Measurements from ENCODE around the gene ODAPH. TPM values are rescaled to one million over a fixed set of nuclear protein-coding genes. Genes with fewer than 3 reads are reported as not detected.
"Not testable (repeated sequence)": the region's sequence is repeated elsewhere in the genome, so short reads cannot be mapped to it uniquely, and the experiment has no call there.

Gene ODAPH, protein sequence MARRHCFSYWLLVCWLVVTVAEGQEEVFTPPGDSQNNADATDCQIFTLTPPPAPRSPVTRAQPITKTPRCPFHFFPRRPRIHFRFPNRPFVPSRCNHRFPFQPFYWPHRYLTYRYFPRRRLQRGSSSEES
- total RNA-seq (0.24 TPM in 1 of 2 replicates, not detected in the other), polyA plus RNA-seq (0.16 TPM in 1 of 2 replicates, not detected in the other)

DNA sequence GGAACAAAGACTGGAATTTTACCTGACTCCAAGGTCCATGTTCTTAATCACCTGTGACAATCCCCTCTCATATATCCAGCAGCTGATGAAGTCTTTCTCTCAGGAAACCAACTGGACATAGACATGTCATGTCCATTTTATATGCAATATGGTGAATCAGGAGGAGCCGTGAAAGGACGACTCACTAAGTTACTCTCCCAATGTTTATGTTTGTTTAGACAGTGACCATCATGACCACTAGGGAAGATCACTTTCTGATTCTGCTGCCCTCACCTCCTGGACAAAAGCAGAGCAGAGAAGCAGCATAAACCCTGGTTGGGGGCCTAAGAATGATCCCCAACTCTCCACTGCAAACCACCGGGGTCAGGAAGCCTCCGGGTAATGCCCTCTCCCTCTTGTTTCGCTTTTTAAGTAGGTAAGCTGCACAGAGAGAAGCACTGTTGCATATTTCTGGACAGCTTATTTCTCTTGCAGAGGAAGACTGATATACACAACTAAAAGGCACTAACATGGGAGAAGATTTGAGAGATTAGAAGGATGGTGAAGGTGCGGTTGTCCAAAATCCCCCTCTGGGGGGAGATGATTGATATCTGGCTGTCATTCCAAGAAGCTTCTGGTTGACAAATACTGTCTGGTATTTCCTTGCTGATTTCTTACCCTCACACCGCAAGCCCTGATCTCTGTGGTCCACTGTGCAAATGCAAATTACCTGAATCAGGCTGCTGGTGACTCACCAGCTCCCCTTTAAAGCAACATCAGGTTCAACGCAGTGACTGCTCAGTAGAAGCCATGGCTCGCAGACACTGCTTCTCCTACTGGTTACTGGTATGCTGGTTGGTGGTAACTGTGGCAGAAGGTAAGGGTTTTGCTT is at the start of gene ODAPH:
Gene ODAPH, plus strand, starts transcription at position 773 of the 871 bp plus-strand sequence. Its CDS starts 17 bp downstream, at position 790.
- Histone ChIP-seq H3K36me3 (no peaks in the 10 kb centered on the region), H3K27me3 (no peaks in the 10 kb centered on the region), H3K27ac (no peak within 1 kb of the TSS), H3K4me1 (ENCODE audit: low read depth) (no peaks in the 10 kb centered on the region), H3K9me3 (ENCODE audit: low read depth) (no peaks in the 10 kb centered on the region), H3K4me3 (no peak within 1 kb of the TSS)
- TF ChIP-seq, protein P1, sequence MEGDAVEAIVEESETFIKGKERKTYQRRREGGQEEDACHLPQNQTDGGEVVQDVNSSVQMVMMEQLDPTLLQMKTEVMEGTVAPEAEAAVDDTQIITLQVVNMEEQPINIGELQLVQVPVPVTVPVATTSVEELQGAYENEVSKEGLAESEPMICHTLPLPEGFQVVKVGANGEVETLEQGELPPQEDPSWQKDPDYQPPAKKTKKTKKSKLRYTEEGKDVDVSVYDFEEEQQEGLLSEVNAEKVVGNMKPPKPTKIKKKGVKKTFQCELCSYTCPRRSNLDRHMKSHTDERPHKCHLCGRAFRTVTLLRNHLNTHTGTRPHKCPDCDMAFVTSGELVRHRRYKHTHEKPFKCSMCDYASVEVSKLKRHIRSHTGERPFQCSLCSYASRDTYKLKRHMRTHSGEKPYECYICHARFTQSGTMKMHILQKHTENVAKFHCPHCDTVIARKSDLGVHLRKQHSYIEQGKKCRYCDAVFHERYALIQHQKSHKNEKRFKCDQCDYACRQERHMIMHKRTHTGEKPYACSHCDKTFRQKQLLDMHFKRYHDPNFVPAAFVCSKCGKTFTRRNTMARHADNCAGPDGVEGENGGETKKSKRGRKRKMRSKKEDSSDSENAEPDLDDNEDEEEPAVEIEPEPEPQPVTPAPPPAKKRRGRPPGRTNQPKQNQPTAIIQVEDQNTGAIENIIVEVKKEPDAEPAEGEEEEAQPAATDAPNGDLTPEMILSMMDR (IDR thresholded peaks at IDR 0.05; ENCODE audit: low read depth, low read length): no peak
- no peak for DNase-seq (ENCODE audit: low read depth in 1 of 2, low spot score in 1 of 2)

DNA sequence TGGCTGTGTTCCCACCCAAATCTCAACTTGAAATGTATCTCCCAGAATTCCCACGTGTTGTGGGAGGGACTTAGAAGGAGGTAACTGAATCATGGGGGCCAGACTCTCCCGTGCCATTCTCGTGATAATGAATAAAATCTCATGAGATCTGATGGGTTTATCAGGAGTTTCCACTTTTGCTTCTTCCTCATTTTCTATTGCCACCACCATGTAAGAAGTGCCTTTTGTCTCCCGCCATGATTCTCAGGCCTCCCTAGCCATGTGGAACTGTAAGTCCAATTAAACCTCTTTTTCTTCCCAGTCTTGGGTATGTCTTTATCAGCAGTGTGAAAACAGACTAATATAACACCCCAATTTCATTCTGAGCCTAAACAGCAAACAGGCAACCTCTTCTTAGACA is 46.3 kb upstream of the ODAPH start:
- peaks cover 17% of the 10 kb centered on the region for H3K4me1 ChIP-seq (ENCODE audit: low read depth)
- not testable (repeated sequence) for DNase-seq (ENCODE audit: low read depth in 1 of 2, low spot score in 1 of 2); H3K9me3 ChIP-seq (ENCODE audit: low read depth); H3K27ac ChIP-seq; H3K4me3 ChIP-seq; H3K27me3 ChIP-seq
- peaks cover 21% of the 10 kb centered on the region for H3K36me3 ChIP-seq

DNA sequence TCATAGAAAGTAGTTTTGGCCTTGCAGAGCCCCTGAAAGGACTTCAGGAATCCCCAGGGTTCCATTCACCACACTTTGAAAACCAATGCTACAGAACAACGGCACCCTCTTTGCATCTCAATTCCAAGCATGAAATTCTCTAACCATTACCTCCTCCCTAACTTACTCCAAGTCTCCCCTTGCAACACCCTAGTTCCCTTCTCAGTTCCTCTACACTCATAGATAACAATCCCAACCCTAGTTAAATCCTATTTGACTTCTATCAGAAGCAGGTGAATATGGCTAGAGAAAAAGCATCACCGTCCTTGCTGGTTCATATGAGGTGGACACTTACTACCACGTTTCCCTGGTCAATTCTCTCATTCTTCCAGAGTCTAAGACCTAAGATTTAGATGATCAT is 44.0 kb upstream of the ODAPH start:
- H3K9me3 ChIP-seq (ENCODE audit: low read depth): no peaks in the 10 kb centered on the region
- TF ChIP-seq, protein P1 (IDR thresholded peaks at IDR 0.05; ENCODE audit: low read depth, low read length): no peak
- H3K27ac ChIP-seq: peak overlapping the region; percentile 41
- DNase-seq (ENCODE audit: low read depth in 1 of 2, low spot score in 1 of 2): peak in 1 of 2 donors; percentile 2
- H3K36me3 ChIP-seq: peaks cover 17% of the 10 kb centered on the region
- H3K4me1 ChIP-seq (ENCODE audit: low read depth): peaks cover 23% of the 10 kb centered on the region
- no peak overlapping the region for H3K4me3 ChIP-seq
- H3K27me3 ChIP-seq: no peaks in the 10 kb centered on the region

DNA sequence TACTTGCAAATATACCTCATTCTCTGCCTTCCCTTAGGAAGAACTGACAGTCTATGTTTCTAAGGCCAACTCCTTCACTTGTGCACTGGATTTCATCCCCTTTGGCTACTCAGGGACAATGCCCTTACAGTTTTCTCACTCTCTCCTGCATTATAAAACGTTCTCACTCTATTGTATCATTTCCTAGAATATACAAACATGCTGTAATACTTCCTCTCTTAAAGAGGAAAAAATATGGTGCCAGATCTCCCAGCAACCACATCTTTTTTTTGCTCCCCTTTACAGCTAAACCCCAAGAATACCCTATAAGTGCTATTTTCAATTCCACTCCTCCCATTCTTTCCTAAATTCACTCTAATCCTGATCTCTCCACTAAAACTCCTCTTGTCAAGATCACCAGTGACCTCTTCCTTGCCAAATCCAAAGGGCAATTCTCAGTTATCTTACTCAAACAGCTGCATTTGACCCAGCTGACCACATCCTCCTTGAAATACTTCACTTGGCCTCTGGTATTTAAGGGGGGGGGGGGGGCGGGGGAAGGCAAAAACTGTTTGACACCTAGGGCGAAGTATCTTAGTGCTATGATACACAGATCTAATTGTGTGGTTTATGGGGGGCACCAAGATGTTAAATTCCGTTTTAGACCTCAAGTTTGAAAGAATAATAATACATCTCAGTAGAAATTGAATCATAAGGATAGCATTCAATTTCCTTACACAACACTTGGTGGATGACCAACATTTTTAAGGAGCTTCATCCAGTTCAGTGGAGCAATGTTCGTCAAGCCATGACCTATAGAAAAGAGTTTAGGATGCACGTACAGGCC is 43.3 kb upstream of the ODAPH start:
- peak; percentile 10 to 67 for DNase-seq (ENCODE audit: low read depth in 1 of 2, low spot score in 1 of 2)

DNA sequence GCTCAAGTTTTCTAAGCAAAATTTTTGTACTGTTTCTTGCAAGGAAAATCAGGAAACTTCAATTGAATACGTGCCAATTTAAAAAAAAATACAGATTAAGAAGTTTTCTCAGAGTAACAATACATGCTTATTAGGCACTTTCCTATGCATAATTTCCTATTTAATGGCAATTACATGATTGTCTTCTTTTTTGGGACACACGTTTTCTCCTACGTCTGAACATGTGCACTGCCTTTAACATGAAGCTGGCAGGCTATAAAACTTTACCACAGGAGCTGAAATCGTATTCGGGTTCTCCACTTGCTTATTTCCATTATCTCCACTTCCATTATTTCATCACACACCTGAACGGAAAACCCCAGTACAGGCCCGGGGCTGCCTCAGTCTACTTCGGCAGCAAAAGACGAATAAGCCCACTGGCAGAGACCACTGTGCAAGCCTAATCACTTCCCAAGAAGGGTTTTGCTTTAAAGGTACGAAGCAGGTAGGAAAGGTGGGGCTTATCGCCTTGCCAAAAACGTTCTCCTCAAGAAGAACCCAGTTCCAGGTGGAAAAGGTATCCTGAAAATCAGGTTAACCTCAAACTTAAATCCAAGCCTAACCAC is 42.2 kb upstream of the ODAPH start:
- peak in 1 of 2 donors; percentile 14 for DNase-seq (ENCODE audit: low read depth in 1 of 2, low spot score in 1 of 2)
- H3K4me1 ChIP-seq (ENCODE audit: low read depth): peaks cover 23% of the 10 kb centered on the region
- no peaks in the 10 kb centered on the region for H3K27me3 ChIP-seq
- peak overlapping the region; percentile 88 for H3K27ac ChIP-seq
- H3K4me3 ChIP-seq: peak overlapping the region; percentile 66
- peaks cover 21% of the 10 kb centered on the region for H3K36me3 ChIP-seq
- TF ChIP-seq, protein P1 (IDR thresholded peaks at IDR 0.05; ENCODE audit: low read depth, low read length): no peak
- H3K9me3 ChIP-seq (ENCODE audit: low read depth): no peaks in the 10 kb centered on the region

More for the DNA sequence above, 43.3 kb upstream of the ODAPH start:
- Histone ChIP-seq H3K4me3 (peak overlapping the region; percentile 66), H3K36me3 (peaks cover 21% of the 10 kb centered on the region), H3K9me3 (ENCODE audit: low read depth) (no peaks in the 10 kb centered on the region), H3K4me1 (ENCODE audit: low read depth) (peaks cover 23% of the 10 kb centered on the region), H3K27me3 (no peaks in the 10 kb centered on the region), H3K27ac (peak overlapping the region; percentile 88)
- TF ChIP-seq, protein P1 (IDR thresholded peaks at IDR 0.05; ENCODE audit: low read depth, low read length): no peak
